Keratinocyte (primary cell): ENCODE results near the gene FGFR3.

ENCODE experiments used
- CTCF ChIP-seq, 3 experiments: IDR thresholded peaks in 1 of 3; conservative IDR thresholded peaks in 1 of 3; optimal IDR thresholded peaks in 1 of 3; 2 replicates in 2 of 3; 3 replicates in 1 of 3; pipeline versions ENCODE3 to v1.5.1; 2011; ENCODE audit warnings: low read length in 3 of 3, mild to moderate bottlenecking in 3 of 3, moderate library complexity in 2 of 3, control low read depth in 1 of 3, inconsistent platforms in 1 of 3; ENCODE audit not compliant: insufficient read depth in 2 of 3; ENCODE audit errors: extremely low read depth in 1 of 3
- EZH2 ChIP-seq: IDR thresholded peaks from one replicate; pipeline ENCODE4 v1.6.1; 2012; ENCODE audit warnings: inconsistent platforms, mild to moderate bottlenecking, low read length, moderate library complexity

GRCh38 chr4:1806223-1806564, 13.1 kb downstream of the FGFR3 start:
- TF ChIP-seq CTCF (optimal IDR thresholded peaks at IDR 0.05 in 1 of 3, IDR thresholded peaks at IDR 0.05 in 1 of 3, conservative IDR thresholded peaks at IDR 0.05 in 1 of 3; ENCODE audit: extremely low read depth in 1 of 3, insufficient read depth in 2 of 3, low read length in 3 of 3) (no peak), EZH2 (no peak)
